HG02870 (cell line): ENCODE measurements around the gene LRRC8B.
A peak's percentile ranks its signal among the peaks of the same experiment; 100 is the strongest.
"Not testable (repeated sequence)": the region's sequence is repeated elsewhere in the genome, so short reads cannot be mapped to it uniquely, and the experiment has no call there.

ENCODE experiments used
- ATAC-seq: cut with Tn5 transposase; IDR thresholded peaks from one replicate; pipeline ENCODE4 v1.9.1; 2021; ENCODE audit warnings: mild to moderate bottlenecking, moderate library complexity; ENCODE audit not compliant: unreplicated experiment

Gene LRRC8B

DNA sequence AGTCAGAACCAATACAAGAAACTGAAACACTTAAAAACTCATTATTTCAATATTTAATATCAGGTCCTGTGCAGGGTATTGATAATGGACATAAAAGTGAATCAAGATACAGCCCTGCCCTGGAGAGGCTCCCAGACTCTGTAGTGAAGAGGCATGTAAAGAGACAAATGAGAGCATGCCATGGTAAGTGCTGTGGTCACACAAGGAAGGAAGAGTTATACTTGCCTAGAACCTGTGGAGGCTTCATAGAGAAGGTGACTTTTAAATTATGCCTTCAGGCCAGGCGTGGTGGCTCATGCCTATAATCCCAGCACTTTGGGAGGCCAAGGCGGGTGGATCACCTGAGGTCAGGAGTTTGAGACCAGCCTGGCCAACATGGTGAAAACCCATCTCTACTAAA lies 105.0 kb downstream of the LRRC8B start:
- not testable (repeated sequence) for ATAC-seq

DNA sequence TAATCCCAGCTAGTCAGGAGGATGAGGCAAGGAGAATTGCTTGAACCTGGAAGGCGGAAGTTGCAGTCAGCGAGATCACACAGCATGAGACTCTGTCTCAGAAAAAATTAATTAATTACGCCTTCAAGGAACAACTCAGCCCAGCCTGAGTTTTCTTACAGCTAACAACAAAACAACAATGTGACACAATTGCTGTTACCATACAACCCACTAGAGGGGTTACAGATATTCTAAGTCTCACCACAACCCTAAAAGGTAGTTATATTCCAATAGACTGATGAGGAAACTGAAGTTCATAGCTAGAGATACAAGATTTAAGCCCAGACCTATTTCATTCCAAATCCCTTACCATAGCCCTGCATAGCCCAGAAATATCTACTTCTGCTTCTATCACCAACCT lies 105.4 kb downstream of the LRRC8B start:
- no peak for ATAC-seq

DNA sequence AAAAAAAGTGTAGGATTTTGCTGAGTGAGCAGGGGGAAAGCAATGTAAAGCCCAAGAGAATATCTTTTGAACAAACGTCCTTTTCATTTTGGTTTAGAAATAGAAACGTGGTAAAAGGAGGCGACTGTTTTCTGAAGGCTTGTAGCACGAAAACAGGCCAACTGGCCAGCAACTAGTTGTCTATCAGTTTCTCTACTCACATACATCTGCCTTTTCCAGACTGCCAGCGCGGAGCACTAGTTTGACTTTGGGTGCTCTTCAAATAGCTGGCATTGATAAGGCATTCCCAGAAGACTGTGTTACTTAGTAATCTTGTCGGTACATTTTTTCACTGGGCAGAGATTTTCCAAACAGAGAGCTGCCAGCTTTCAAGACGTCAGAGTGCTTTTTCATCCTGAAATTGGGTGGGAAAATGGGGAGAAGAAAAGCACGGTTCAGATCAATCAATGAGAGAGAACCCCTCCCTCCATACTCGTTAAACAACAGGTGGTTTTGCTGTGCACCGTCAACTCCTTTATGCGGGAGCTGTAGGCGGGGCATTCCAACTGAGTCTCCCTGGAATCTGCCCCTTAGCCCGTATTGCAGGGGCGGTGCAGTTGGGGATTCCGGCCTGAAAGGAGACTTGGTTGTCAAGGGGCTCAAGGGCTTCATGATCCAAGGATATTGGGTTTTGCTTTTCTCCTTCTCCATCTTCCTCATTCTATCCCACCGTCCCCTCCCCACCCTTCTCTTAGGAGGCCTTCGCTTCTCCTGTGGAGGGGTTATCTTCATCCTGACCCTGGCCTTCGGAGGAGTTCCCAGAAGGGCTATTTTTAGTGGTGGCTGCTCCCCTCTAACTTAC lies 107.4 kb downstream of the LRRC8B start:
- no peak for ATAC-seq

DNA sequence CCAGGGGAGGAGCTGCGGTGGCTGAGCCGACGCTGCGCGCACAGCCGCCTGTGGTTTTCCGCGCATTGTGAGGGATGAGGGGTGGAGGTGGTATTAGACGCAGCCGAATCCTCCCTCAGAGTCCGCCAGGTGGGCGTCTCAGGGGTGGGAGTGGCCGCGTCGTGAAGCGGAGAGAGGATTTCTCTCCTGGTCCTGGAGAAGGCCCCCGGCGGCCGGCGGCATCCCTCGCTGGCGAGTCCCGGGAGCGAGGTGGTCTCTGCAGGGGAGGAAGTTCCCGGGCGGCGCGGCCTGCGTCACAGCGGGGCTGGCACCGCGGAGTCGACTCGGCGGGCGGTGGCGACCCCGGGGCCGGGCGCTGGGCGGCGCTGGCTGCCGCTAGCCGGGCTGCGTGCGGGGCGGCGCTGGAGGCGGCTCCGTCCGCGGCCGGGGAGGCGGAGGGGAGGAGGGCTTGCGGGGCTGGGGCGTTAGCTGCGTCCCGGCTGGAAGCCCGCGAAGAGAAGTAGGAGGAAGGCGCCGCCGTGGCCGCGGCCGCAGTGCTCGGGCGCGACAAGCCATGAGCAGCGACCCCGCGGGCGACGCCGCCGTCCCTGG lies 108.1 kb downstream of the LRRC8B start, which contains the start of gene LRRC8C:
Gene LRRC8C (plus strand): TSS at position 464 of the 591 bp plus-strand sequence. CDS start 53,354 bp downstream, outside the sequence.
- peak; percentile 77 for ATAC-seq

DNA sequence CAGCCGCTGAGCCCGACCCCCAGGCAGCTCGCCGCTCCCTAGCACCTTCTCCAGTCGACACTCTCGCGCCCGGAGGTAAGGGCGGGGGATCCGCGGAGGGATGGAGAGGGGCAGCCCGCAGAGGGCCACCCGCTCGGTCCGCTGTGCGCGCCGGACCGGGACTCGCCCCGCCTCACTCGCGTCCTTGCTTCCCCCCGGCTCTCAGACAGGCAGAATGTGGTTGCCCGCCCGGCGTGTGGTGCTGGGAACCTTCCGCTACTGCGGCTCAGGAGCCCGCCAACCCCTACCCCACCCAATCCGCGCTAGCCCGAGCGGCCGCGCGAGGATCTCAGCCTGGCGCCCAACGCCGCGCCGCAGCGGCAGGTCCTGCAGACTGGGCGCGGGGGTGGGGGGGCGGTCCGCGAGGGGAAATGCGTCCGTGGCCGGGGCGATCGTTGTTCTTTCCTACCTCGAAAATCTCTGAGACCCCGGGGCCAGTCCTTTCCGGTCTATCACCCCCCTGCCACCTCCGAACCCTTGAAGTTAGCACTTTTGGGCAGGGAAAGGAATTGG lies 108.7 kb downstream of the LRRC8B start:
- peak; percentile 34 for ATAC-seq

DNA sequence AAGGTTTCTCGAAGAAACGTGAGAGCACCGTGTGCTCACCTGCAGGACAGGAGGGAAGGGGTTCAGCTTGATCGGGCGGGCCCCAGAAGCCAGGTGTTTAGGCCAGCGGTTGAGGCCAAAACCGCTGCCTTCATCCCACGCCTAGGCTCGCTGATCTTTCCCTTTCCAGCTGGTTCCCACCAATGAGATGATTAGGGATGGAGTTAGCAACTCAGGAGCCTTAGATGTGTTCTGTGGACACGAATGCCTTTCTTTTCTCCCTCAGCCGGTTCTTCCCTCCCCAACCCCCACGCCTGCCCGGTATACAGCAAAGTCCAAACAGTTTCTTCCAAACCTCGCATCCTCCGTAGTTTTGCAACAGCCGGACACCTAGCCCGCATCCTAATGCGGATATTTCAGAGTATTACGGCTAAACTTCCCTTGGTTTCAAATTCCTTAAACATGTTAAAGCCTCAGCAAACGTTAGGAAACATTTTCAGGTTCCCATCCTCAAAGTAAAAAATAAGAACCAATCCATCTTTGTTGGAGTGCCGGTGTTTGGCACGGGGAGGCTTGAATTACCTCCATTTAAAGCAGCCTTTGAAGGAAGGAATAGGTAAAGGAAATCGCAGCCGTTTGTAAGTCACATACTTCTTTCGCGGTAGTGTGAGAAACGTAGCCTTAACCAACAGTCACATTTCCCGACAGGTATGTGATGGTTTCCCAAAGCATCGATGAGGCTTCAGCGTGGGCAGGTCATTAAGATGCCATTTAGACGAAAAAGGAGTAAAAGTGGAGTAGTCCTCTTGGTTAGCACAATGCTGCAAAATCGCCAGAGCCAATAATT lies 109.4 kb downstream of the LRRC8B start:
- no peak for ATAC-seq

DNA sequence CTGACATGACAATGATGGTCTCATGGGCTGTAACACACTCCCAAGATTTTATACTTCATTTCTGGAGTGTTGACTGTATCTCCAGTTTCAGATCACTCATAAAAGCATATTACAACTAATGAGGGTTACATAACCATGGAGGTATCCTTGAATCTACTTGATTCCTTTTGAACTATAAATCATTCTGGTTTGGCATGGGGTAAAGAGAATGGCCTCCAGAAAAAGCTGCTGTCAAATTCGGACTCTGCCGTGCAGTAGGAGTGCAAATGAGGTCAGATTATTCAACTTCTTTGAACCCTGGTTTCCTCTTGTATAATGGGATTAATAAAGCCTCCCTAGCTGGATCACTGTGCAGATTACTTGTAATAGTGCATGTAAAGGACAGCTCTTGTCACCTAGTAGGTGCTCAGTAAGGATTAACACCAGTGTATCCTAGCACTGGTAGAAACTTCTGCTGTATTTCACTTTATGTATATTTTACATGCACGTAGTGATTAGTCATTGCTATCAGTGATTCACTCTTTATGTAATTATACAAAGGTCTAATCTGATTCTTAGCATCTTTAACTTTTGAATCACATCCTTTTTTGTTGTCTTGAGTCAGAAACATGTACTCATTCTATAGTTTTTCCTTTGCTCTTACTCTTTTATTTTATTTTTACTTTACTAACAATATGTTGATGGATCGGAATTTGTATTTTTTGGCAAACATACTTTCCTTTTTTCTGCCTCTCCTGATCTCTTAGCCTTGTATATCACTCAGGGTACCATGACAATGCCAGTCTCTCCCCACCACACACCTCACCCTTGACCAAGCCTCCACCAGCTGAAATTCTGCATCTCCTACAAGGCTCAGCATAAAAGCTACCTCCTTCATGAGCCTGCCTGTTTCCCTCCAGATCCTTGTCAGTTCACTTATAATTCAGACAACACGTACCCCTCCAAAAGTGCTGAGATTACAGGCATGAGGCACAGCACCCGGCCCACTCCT lies 111.5 kb downstream of the LRRC8B start:
- no peak for ATAC-seq

DNA sequence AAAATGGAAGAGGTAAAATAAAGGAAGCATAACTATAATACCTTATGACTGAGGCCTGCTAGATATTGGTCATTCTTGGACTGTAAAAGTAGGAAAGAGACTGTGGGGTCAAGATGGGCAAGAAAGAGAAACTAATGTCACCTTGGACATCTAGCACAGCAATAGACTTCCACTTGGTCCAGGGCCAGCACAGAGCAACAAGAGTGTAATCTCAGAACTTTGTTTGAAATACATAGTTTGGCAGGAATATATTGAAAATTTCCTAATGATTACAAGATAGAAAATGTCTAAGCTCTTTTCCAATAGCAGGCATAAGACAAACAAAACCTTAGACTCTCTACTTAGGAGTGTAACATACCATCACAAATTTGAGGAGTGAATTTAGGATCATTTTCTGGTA lies 112.9 kb downstream of the LRRC8B start:
- ATAC-seq, result no peak

DNA sequence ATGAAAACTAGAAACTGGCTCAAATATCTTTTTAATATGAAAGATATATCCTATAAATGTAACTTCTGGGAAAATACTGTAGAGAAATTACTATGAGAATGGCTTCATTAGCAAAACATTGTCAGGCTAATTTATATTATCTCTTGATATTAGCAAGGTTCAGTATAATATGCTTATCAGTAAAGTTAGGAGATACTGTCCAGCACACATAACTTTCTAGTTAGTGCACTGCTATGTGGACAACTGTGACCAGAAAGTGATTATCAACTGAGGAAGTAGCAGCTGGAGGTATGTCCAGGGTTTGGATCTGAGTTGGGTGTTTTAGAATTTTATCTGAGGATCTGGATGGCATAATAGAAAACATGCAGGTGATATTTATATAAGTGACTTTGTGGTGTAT lies 115.8 kb downstream of the LRRC8B start:
- no peak for ATAC-seq

DNA sequence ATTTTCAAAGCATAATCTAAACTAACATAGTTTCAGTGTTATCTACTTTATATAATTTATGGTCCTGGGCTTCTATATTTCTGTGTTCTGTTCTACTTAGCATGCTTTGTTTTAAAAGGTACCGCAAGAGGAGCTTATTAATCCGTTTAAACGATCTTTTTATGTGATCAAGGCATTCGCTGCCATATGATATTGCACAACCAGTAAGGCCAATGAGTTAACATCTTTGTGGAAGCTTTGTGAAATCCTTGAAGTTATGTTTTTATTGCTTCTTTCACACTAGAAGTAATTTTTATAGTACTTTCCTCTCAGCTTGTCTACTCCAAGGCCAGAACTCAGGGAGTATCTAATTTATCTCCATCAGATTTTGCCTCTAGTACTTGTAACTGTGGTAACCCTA lies 117.2 kb downstream of the LRRC8B start:
- no peak for ATAC-seq

DNA sequence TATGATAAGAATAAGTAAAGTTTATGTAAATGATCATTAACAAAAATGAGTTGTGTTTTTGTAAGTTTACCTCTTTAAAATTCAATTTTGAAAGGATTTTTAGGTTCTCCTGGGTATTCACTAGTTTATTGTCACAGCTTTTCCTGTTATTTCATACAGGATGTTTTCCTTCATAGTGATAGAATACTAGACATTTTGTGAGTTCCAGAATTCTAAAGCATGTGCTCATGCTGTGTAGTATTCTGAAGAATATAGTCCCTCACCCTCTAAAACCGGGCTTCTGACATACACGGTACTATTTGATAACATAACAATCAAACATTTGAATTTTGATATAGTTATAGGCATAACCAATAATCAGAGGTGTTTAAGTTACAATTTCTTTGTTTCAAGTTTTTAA lies 118.9 kb downstream of the LRRC8B start:
- ATAC-seq, result no peak

DNA sequence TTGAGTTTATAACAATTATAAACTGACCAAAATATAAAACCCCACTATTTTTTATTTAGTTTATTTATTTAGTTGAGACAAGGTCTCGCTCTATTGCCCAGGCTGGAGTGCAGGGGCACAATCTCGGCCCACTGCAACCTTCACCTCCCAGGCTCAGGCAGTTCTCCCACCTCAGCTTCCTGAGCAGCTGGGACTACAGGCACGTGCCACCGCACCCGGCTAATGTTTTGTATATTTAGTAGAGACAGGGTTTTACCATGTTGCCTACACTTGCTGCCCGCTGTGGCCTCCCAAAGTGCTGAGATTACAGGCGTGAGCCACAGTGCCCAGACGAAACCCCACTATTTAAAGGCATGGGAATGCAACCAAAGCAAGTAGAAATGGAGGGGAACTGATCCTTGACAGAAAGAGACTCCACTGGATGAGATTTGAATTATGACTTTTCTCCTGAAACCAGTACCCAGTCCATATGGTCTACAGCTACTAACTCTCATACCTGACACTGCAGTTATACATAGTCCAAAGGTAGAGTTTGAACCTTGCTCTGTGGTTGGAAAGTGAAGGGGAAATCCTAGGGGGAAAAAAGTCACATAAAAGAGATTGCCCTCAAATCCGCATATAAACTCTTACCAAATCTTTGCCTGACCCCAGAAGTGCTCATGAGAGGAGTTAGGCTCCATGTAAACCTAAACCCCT lies 119.6 kb downstream of the LRRC8B start:
- no peak for ATAC-seq

DNA sequence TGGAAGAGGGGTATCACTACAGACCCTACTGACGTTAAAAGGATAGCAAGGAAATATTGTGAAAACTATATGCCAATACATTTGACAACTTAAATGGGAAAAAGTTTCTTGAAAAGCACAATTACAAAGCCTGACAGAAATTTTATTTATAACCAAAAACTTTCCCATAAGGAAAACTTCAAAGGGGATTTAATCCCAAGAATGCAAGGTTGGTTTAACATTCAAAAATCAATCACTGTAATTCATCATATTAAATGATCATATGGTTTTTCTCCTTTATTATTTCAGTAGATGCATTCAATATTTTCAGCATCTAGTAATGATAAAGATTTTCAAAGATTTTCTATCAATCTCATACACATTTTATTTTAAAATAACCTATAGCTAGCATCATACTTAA lies 121.6 kb downstream of the LRRC8B start:
- ATAC-seq, result no peak
